Stimulated activated CD8-positive, alpha-beta memory T cell treated with anti-CD3 and anti-CD28 coated beads, Interleukin-4, amount 100 ng/mL, for 4 hours (primary cell): ENCODE results near the gene GSTM2.
A peak's percentile ranks its signal among the peaks of the same experiment; 100 is the strongest.

Source experiments
- DNase-seq, 2 donors: peaks; one replicate each; pipeline ENCODE4 v3.0.0-alpha.2; 2020; ENCODE audit warnings: low read depth in 2 of 2, low spot score in 1 of 2

Gene GSTM2

GRCh38 chr1:109667452-109668122 is at the start of gene GSTM2:
GSTM2 (plus strand) TSS chr1:109668057; CDS start chr1:109668116, 59 bp downstream.
- DNase-seq: peak; percentile 29 to 51

DNA sequence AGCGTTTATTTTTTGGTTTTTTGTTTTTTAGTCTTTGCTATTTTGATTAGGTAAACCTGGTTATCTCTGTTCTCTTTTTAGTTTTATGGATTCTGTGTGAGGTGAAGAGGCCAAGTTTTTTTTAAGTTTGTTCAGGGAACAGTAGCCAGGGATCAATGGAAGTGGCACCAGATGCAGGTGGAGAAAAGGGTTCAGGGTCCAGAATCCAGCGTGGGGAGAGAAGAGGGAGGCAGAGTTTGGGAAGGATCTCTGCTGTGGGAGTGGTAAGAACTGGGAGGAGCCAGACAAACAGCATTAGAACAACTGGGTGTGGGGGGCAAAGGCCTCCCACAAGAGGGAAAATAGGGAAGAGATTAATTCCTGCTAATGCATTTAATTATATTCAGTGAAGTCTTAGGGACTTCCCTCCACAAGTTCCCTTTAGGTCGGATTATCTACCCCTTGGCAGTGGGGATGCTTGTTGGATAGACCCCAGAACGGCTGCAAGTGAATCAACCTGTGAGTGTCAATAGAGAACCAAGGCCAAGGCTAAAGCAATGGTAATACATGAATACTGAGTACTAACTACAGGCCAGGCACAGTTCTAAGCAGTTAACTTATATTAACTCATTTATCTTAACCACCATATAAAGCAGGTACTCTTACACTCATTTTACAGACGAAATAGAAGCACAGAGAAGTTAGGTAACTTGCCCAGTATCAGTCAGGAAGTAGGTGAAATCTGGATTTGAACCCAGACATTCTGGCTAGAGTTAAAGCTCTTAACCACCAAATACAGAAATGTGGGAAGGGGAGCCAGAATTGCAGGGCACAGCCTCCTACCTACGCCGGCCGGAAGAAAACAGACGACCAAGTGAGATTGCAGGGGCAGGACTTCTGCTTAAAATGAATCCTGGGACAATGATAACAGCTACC is 48.9 kb upstream of the GSTM2 start:
- DNase-seq: no peak

- DNase-seq: peak; percentile 42 to 60
Observed at GRCh38 chr1:109619576-109620400, 48.1 kb upstream of the GSTM2 start, which contains the start of the genes AMPD2 and GNAT2. AMPD2 (plus strand) TSS chr1:109619837; CDS start chr1:109621176, 1,339 bp downstream. GNAT2 (minus strand) TSS chr1:109619616; CDS start chr1:109612870, 6,746 bp downstream.

GRCh38 chr1:109620401-109620791 is 47.5 kb upstream of the GSTM2 start:
- no peak for DNase-seq

- DNase-seq: peak; percentile 89 to 95
Observed at GRCh38 chr1:109620841-109621286, 47.0 kb upstream of the GSTM2 start.

- no peak for DNase-seq
Observed at GRCh38 chr1:109621379-109622136, 46.3 kb upstream of the GSTM2 start.

- no peak for DNase-seq
Observed at GRCh38 chr1:109622137-109622892, 45.5 kb upstream of the GSTM2 start.

- DNase-seq: no peak
Observed at GRCh38 chr1:109622895-109623294, 45.0 kb upstream of the GSTM2 start.

- no peak for DNase-seq
Observed at GRCh38 chr1:109623601-109624161, 44.2 kb upstream of the GSTM2 start.

- no peak for DNase-seq
Observed at GRCh38 chr1:109624201-109625010, 43.5 kb upstream of the GSTM2 start.

DNA sequence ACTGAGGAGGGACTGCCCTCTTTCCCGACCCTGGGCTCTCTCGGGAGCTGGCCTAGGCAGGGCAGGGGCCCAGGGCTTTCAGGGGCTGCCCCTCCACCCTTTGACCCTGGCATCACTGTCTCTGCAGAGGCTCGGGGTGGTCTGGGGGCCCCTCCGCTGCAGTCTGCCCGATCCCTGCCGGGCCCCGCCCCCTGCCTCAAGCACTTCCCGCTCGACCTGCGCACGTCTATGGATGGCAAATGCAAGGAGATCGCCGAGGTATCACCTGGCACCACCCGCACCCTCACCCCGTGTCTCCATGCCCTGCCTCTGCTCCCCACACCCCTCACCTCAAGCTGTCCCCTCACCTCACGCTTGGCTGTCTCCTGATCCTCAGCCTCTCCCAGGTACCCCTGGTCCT is 42.7 kb upstream of the GSTM2 start:
- no peak for DNase-seq

DNA sequence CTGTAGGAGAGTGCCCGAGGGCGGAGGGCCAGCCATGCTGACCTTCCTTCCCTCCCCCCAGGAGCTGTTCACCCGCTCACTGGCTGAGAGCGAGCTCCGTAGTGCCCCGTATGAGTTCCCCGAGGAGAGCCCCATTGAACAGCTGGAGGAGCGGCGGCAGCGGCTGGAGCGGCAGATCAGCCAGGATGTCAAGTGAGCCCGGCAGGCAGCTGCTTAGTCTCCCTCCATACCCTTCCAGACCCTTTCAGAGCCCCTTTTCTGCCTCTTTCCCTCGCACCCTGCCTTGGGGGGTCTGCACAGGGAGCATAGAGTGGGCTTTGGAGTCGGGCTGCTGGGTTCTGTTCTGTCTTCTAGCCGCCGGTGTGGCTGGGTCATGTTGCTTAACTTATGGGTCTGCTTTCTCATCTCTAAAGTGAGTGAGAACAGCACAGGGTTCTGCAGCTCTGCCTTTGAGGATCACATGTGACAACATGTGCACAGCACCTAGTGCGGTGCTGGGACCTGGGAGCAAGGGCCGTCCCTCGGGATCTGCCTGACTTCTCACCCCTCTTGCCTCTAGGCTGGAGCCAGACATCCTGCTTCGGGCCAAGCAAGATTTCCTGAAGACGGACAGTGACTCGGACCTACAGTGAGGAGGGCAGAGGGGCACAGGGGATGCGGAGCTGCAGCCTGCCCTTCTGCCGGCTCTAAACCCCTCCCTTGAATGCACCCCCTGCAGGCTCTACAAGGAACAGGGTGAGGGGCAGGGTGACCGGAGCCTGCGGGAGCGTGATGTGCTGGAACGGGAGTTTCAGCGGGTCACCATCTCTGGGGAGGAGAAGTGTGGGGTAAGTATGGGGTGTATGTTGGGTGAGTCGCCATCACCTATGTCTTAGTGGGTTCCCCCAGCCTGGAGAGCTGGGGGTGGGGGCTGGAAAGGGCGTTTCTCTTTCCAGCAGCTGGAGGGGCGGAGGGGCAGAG is 42.0 kb upstream of the GSTM2 start:
- no peak for DNase-seq

DNA sequence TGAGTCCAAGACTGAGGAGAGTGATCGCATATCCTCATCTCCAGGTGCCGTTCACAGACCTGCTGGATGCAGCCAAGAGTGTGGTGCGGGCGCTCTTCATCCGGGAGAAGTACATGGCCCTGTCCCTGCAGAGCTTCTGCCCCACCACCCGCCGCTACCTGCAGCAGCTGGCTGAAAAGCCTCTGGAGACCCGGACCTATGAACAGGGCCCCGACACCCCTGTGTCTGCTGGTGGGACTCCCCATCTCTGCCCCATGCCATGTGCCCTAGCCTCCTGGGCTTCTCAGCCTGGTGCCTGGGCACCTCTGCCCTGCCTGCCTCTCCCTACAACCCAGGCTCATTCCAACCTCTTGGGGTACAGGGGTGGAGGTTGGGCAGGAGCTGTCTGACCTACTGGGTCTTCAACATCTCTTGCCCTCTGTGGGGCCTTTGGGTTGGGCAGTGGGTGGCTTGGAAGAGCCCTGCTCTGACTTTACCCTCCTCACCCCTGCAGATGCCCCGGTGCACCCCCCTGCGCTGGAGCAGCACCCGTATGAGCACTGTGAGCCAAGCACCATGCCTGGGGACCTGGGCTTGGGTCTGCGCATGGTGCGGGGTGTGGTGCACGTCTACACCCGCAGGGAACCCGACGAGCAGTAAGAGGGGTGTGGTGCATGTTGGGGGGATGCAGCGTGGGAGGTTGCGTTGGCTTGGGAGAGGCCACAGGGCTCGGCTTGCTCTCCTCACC is 41.0 kb upstream of the GSTM2 start:
- no peak for DNase-seq

DNA sequence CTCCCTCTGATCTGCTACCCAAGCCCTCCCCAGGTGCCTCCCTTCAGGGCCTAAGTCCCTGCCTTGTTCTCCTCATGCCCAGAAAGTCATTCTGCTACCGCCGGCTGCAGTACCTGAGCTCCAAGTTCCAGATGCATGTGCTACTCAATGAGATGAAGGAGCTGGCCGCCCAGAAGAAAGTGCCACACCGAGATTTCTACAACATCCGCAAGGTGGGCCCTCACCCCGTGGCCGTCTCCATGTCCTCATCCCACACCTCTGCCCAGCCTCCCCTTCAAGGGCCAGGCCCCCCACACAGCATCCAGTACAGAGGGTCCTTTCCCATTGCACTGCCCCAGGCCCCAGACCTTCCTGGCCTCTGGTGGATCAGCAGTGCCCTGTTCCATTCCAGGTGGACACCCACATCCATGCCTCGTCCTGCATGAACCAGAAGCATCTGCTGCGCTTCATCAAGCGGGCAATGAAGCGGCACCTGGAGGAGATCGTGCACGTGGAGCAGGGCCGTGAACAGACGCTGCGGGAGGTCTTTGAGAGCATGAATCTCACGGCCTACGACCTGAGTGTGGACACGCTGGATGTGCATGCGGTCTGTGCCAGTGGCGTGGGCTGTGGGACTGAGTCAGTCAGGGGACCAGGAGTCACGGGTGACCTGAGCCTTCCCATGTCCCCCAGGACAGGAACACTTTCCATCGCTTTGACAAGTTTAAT is 40.0 kb upstream of the GSTM2 start:
- DNase-seq: no peak

- DNase-seq: no peak
Observed at GRCh38 chr1:109628540-109629321, 39.1 kb upstream of the GSTM2 start.
